Liver (tissue), 9 donors: Measurements from ENCODE around the gene SCNN1A. TPM values are rescaled to one million over a fixed set of nuclear protein-coding genes. Genes with fewer than 3 reads are reported as not detected.

ENCODE experiments used
- DNase-seq: peaks from one replicate; pipeline ENCODE4 v3.0.0-alpha.2; 2017; ENCODE audit warnings: low spot score
- H3K27ac ChIP-seq, 2 donors: one replicate each; pipeline ENCODE4 v1.7.0; 2013; ENCODE audit warnings: inconsistent platforms in 2 of 2, low read length in 2 of 2, control low read depth in 1 of 2, low read depth in 1 of 2, mild to moderate bottlenecking in 1 of 2
- H3K27me3 ChIP-seq, 4 donors: one replicate each; pipeline versions ENCODE4 v1.6.1 to v1.7.0; 2013; ENCODE audit warnings: low read length in 3 of 4, inconsistent platforms in 1 of 4, mild to moderate bottlenecking in 1 of 4, moderate library complexity in 1 of 4; ENCODE audit not compliant: control insufficient read depth in 4 of 4, insufficient read depth in 4 of 4
- H3K36me3 ChIP-seq, 4 donors: one replicate each; pipeline versions ENCODE4 v1.6.1 to v1.7.0; 2013; ENCODE audit warnings: low read length in 3 of 4, mild to moderate bottlenecking in 3 of 4, low read depth in 1 of 4, moderate library complexity in 1 of 4; ENCODE audit not compliant: control insufficient read depth in 4 of 4, insufficient read depth in 3 of 4
- H3K4me1 ChIP-seq, 4 donors: one replicate each; pipeline versions ENCODE4 v1.6.1 to v1.7.0; 2013; ENCODE audit warnings: low read length in 3 of 4, mild to moderate bottlenecking in 3 of 4, moderate library complexity in 1 of 4; ENCODE audit not compliant: control insufficient read depth in 4 of 4, insufficient read depth in 4 of 4
- H3K4me3 ChIP-seq, 3 donors: one replicate each; pipeline versions ENCODE4 v1.6.1 to v1.7.0; 2013; ENCODE audit warnings: low read length in 3 of 3, control low read depth in 1 of 3, low read depth in 1 of 3, mild to moderate bottlenecking in 1 of 3
- H3K9ac ChIP-seq, 2 donors: one replicate each; pipeline ENCODE4 v1.7.0; 2013; ENCODE audit warnings: low read length in 2 of 2, mild to moderate bottlenecking in 2 of 2, moderate library complexity in 2 of 2, control low read depth in 1 of 2, low read depth in 1 of 2
- H3K9me3 ChIP-seq, 4 donors: one replicate each; pipeline versions ENCODE4 v1.6.1 to v1.7.0; 2013; ENCODE audit warnings: low read length in 3 of 4; ENCODE audit not compliant: control insufficient read depth in 4 of 4
- CTCF ChIP-seq: fragments of 150-350 bp; IDR thresholded peaks from 2 replicates; pipeline ENCODE4 v1.5.1; 2017; ENCODE audit warnings: improper control_type of control experiment, low read depth, low read length; ENCODE audit not compliant: missing input control
- GABPA ChIP-seq, 2 donors: IDR thresholded peaks in 1 of 2; conservative IDR thresholded peaks in 1 of 2; 2 replicates each; pipeline ENCODE4 v1.6.1; 2016; ENCODE audit warnings: antibody characterized with exemption in 2 of 2, mild to moderate bottlenecking in 1 of 2, moderate library complexity in 1 of 2
- HNF4A ChIP-seq, 2 donors: conservative IDR thresholded peaks; 2 replicates each; pipeline ENCODE4 v1.6.1; 2016; ENCODE audit warnings: antibody characterized with exemption in 2 of 2, mild to moderate bottlenecking in 2 of 2
- HNF4G ChIP-seq: IDR thresholded peaks from 2 replicates; pipeline ENCODE4 v1.6.1; 2016; ENCODE audit warnings: antibody characterized with exemption
- JUND ChIP-seq, 2 donors: IDR thresholded peaks; 2 replicates each; pipeline ENCODE4 v1.6.1; 2016; ENCODE audit warnings: antibody characterized with exemption in 2 of 2
- MAX ChIP-seq: IDR thresholded peaks from 2 replicates; pipeline ENCODE4 v1.6.1; 2016; ENCODE audit warnings: antibody characterized with exemption
- RAD21 ChIP-seq, 2 donors: IDR thresholded peaks; 2 replicates each; pipeline ENCODE4 v1.6.1; 2016; ENCODE audit warnings: antibody characterized with exemption in 2 of 2, mild to moderate bottlenecking in 2 of 2
- REST ChIP-seq: IDR thresholded peaks from 2 replicates; pipeline ENCODE4 v1.6.1; 2016; ENCODE audit warnings: antibody characterized with exemption, mild to moderate bottlenecking
- RXRA ChIP-seq, 2 donors: IDR thresholded peaks; 2 replicates each; pipeline ENCODE4 v1.6.1; 2017 to 2018; ENCODE audit warnings: antibody characterized with exemption in 2 of 2, mild to moderate bottlenecking in 1 of 2
- SP1 ChIP-seq: IDR thresholded peaks from 2 replicates; pipeline ENCODE4 v1.6.1; 2018; ENCODE audit warnings: antibody characterized with exemption, mild to moderate bottlenecking
- YY1 ChIP-seq: IDR thresholded peaks from 2 replicates; pipeline ENCODE4 v1.6.1; 2016; ENCODE audit warnings: antibody characterized with exemption, mild to moderate bottlenecking
- ZBTB33 ChIP-seq: IDR thresholded peaks from 2 replicates; pipeline ENCODE4 v1.6.1; 2016; ENCODE audit warnings: antibody characterized with exemption
- WGBS: extraction: QIAGEN DNeasy Blood & Tissue Kit; methylation state at CpG from one replicate; pipeline ENCODE4 v1.1.7; 2013; 5-methylcytosine and 5-hydroxymethylcytosine counted together
- polyA plus RNA-seq, 2 donors: library from polyadenylated mRNA; stranded (reverse) in 1 of 2; unstranded in 1 of 2; fragments of 200-250 nt in 1 of 2; fragments of >200 nt in 1 of 2; fragmentation: Nextera tagmentation in 1 of 2; extraction: Ambion mirVana in 1 of 2; gene quantifications; one replicate each; pipeline versions ENCODE4 v1.2.1 to v1.2.3, GENCODE V29; 2013 to 2015
- total RNA-seq, 2 donors: library from RNA; depleted of rRNA; stranded (reverse); fragments of >200 nt; gene quantifications; one replicate each; pipeline ENCODE4 v1.2.3, GENCODE V29; 2014
- donor health status: healthy.
- donor health status: healthy.
- donor health status: healthy.
- donor health status: healthy.
- donor health status: healthy.

Gene SCNN1A
- total and polyA plus RNA-seq, 4 donors: 0.47 to 7.7 (median 2.9) TPM

- WGBS: 3% methylated on average over 9 of the region's 9 CpGs
Observed at GRCh38 chr12:6423267-6424007, 48.1 kb upstream of the SCNN1A start.

More at GRCh38 chr12:6423267-6424007, 48.1 kb upstream of the SCNN1A start:
- peak; percentile 75 for DNase-seq
- no peaks in the 10 kb centered on the region for H3K9me3 ChIP-seq
- H3K27me3 ChIP-seq: no peaks in the 10 kb centered on the region
- no peaks in the 10 kb centered on the region for H3K36me3 ChIP-seq
- H3K4me1 ChIP-seq: peaks cover 0 to 6% (median 4%) of the 10 kb centered on the region in 4 donors
- H3K9ac ChIP-seq: peak overlapping the region; percentile 1 to 58
- TF ChIP-seq RAD21 (IDR thresholded peaks at IDR 0.05): peak; percentile 99 to 100
- no peak for TF ChIP-seq JUND (IDR thresholded peaks at IDR 0.05)
- TF ChIP-seq SP1: peak; percentile 15
- no peak for TF ChIP-seq HNF4G
- TF ChIP-seq ZBTB33: no peak
- TF ChIP-seq YY1: peak; percentile 79
- TF ChIP-seq HNF4A (conservative IDR thresholded peaks at IDR 0.05): no peak
- TF ChIP-seq MAX: peak; percentile 64
- TF ChIP-seq GABPA (IDR thresholded peaks at IDR 0.05 in 1 of 2, conservative IDR thresholded peaks at IDR 0.05 in 1 of 2): peak in 1 of 2 donors; percentile 33
- no peak for TF ChIP-seq REST
- no peak for TF ChIP-seq RXRA (IDR thresholded peaks at IDR 0.05)
- peak; percentile 89 for TF ChIP-seq CTCF
- no peak overlapping the region for H3K4me3 ChIP-seq
- H3K27ac ChIP-seq: no peak overlapping the region
